Muscle of leg (tissue), 11 donors: ENCODE results near the gene SDK1. TPM values are rescaled to one million over a fixed set of nuclear protein-coding genes. Genes with fewer than 3 reads are reported as not detected.

Source experiments
- DNase-seq: peaks from one replicate; pipeline ENCODE4 v3.0.0; 2013
- H3K27ac ChIP-seq: one replicate; pipeline ENCODE4 v1.5.1; 2013; ENCODE audit warnings: mild to moderate bottlenecking, low read length, control low read depth
- H3K27me3 ChIP-seq: one replicate; pipeline ENCODE4 v1.6.1; 2013; ENCODE audit warnings: low read length; ENCODE audit not compliant: control insufficient read depth, insufficient read depth
- H3K36me3 ChIP-seq: one replicate; pipeline ENCODE4 v1.6.1; 2013; ENCODE audit warnings: low read length; ENCODE audit not compliant: control insufficient read depth, insufficient read depth
- H3K4me1 ChIP-seq: one replicate; pipeline ENCODE4 v1.6.1; 2013; ENCODE audit warnings: low read length; ENCODE audit not compliant: control insufficient read depth, insufficient read depth
- H3K4me3 ChIP-seq: one replicate; pipeline ENCODE4 v1.5.1; 2013; ENCODE audit warnings: low read length, control low read depth
- H3K9me3 ChIP-seq: replicated peaks from 2 replicates; pipeline ENCODE4 v1.6.1; 2013; ENCODE audit warnings: low read depth, low read length; ENCODE audit not compliant: control insufficient read depth
- WGBS: methylation state at CpG from one replicate; pipeline ENCODE4 v1.1.5; 2013; ENCODE audit warnings: missing lambda C conversion rate; ENCODE audit not compliant: insufficient coverage; 5-methylcytosine and 5-hydroxymethylcytosine counted together
- polyA plus RNA-seq, 8 donors: library from polyadenylated mRNA; unstranded; fragments of 120-200 nt; gene quantifications; one replicate each; pipeline versions ENCODE4 v1.2.1 to v1.2.3, GENCODE V29; 2013; ENCODE audit warnings: inconsistent platforms in 1 of 8, low replicate concordance in 1 of 8; ENCODE audit not compliant: insufficient read length in 8 of 8, insufficient read depth in 1 of 8
- total RNA-seq: library from RNA; stranded (reverse); fragments of 120-200 nt; gene quantifications from one replicate; pipeline ENCODE4 v1.2.4, GENCODE V29; 2013

SDK1 gene
- total and polyA plus RNA-seq, 9 donors = 2.3 to 6.4 (median 3.6) TPM

DNA sequence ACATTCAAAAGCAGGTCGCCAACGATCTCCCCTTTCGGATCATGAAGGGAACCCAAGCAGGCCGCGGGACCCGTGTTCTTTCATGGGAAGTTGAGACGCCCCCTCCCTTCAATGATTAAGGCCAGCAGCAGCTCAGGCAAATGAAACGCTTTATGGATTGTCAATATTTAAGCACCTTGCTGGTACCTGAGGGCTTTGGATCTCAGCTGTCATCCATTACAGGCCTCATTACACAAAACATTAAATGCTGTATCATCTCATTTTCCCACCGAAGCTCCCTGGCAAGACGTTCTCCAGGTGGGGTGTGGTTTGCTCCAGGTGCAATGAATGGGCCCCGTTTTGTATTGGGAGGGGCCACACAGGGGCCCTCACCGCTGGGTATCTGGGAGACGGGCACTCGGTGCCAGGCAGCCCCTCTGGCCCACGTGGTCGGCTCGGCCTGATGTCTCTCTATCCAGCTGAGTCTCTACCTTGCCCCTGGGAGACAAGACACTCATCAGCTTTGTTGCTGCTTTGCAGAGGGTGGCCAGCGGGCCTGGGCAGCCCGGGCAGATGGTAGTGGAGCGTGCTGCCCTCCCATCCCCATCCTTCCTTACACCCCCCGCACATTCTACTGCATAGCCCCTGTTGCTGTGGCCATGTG is 925.0 kb downstream of the SDK1 start:
- no peak for DNase-seq
- Histone ChIP-seq H3K36me3 (no peaks in the 10 kb centered on the region), H3K4me3 (no peak overlapping the region), H3K9me3 (no peaks in the 10 kb centered on the region), H3K27ac (no peak overlapping the region), H3K4me1 (peaks cover 28% of the 10 kb centered on the region), H3K27me3 (no peaks in the 10 kb centered on the region)
- WGBS = 84% methylated on average over 20 of the region's 21 CpGs

DNA sequence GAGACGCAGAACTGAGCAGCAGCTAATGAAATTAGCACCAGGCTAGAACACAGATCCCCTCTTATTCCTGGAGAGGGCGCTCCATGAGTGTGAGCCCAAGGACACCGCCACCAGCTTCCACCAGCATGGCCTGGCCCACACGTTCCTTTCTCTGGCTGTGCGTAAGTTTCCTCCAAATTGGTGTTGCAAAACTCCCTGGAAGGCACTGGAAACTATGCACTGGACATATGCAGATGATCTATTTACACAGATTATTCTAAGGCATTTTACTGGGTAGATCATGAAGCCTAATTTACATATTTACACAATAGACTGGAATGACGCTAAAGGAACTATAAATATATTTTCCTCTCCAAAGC is 925.5 kb downstream of the SDK1 start:
- no peak for DNase-seq
- Histone ChIP-seq H3K9me3 (no peaks in the 10 kb centered on the region), H3K27ac (no peak overlapping the region), H3K4me3 (no peak overlapping the region), H3K36me3 (no peaks in the 10 kb centered on the region), H3K4me1 (peaks cover 28% of the 10 kb centered on the region), H3K27me3 (no peaks in the 10 kb centered on the region)
- 76% methylated on average over 4 of the region's 6 CpGs for WGBS

DNA sequence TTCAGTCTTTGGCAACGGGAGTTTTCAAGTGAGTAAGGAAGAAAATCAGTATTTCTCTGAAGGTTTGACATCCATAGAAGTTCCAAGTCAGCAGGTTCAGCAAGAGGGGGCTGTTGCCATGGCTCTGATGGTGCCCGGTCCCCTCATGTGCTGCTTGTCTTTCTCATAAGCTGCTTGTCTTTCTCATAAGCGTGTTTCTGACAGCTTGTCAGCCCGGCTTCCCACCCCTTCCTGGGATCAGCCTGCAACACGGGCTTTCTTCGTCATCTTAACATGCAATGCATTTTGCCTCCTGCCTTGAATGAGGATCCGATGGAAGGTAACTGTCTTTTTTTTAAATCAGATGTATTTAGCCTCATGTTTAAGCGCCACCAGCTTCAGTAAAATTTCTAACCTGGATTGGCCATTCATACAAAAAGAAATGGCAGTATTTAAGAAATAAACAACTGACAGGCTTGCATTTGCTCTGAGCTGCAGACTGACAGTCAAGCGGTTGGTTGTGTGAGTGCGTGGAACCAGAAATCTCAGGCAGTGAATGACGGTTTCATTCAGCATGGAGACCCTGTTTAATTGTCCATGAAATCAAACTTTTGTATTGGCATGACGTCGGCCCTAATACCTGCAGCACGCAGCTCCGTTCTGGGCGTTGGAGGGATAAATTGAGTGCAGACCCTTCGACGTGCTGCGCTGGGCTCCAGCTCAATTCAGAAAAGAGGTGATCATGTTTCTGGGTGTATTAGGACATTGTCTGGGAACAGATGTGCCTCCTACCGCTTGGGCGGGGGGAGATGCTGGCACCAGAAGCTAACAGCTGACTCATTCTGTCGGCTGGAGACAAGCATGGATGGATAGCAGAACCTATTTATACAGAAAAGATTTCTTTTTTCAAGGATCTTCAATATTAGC is 926.3 kb downstream of the SDK1 start:
- peak overlapping the region; percentile 13 for H3K27ac ChIP-seq
- no peaks in the 10 kb centered on the region for H3K9me3 ChIP-seq
- H3K27me3 ChIP-seq = no peaks in the 10 kb centered on the region
- WGBS = 34% methylated on average over 18 of the region's 22 CpGs
- H3K36me3 ChIP-seq = no peaks in the 10 kb centered on the region
- H3K4me3 ChIP-seq = no peak overlapping the region
- DNase-seq = peak; percentile 82
- peaks cover 28% of the 10 kb centered on the region for H3K4me1 ChIP-seq

DNA sequence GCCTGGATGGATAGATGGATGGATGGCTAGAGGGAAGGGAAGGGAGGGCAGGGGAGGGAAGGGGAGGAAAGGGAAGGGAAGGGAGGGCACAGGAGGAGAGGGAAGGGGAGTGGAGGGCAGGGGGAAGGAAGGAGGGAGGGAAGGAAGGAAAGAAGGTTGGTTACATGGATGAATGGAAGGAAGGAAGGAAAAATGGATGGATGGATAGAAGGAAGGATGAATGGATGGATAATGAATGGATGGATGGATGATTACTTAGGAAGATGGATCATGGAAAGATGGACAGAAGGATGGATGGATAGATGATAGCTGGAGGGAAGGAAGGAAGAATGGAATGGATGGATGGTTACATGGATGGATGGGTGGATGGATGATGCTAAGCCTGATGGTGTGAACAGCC is 929.3 kb downstream of the SDK1 start:
- Histone ChIP-seq H3K4me3 (no peak overlapping the region), H3K9me3 (no peaks in the 10 kb centered on the region), H3K27ac (no peak overlapping the region), H3K27me3 (no peaks in the 10 kb centered on the region), H3K36me3 (no peaks in the 10 kb centered on the region), H3K4me1 (peaks cover 24% of the 10 kb centered on the region)
- DNase-seq = no peak

DNA sequence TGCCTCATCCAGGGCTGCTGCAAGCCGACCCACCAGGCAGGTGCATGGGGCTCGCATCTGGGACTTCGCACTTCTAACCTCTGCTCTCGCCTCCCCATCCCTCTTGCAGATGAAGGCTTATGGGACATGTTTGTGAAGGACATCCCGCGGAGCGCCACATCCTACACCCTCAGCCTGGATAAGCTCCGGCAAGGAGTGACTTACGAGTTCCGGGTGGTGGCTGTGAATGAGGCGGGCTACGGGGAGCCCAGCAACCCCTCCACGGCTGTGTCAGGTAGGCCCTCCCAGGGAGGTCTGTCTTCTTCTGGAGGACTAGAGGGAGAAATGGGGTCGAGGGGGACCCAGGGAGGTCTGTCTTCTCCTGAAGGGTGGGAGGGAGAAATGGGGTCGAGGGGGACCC is 932.1 kb downstream of the SDK1 start:
- Histone ChIP-seq H3K36me3 (no peaks in the 10 kb centered on the region), H3K4me3 (no peak overlapping the region), H3K9me3 (no peaks in the 10 kb centered on the region), H3K27ac (no peak overlapping the region), H3K27me3 (no peaks in the 10 kb centered on the region), H3K4me1 (peaks cover 2% of the 10 kb centered on the region)
- no peak for DNase-seq
- WGBS = 84% methylated on average over 7 of the region's 15 CpGs

- no peak for DNase-seq
- Histone ChIP-seq H3K27me3 (no peaks in the 10 kb centered on the region), H3K36me3 (no peaks in the 10 kb centered on the region), H3K9me3 (no peaks in the 10 kb centered on the region), H3K4me3 (no peak overlapping the region), H3K27ac (no peak overlapping the region), H3K4me1 (no peaks in the 10 kb centered on the region)
- 86% methylated on average over 21 of the region's 26 CpGs for WGBS
Measured at GRCh38 chr7:4233621-4234497, 932.8 kb downstream of the SDK1 start.

DNA sequence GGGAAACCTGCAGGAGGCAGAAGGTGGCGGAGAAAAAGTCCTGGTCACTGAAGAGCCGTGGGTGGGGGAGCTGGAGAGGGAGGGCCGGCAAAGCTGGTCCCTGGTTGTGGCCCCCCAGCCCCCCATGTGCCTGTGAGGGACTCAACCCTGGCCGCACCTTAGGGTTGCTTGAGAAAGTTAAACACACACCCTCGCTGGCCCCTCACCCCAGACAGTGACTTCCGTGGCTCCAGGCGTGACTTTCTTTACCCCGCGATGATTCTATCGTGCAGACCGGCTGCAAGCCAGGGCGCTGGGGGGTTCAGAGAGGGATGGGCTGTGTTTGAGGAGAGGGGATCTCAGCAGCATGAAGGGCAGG is 933.4 kb downstream of the SDK1 start:
- no peaks in the 10 kb centered on the region for H3K9me3 ChIP-seq

GRCh38 chr7:4234886-4235285 is 933.8 kb downstream of the SDK1 start:
- H3K4me1 ChIP-seq = no peaks in the 10 kb centered on the region
- no peaks in the 10 kb centered on the region for H3K27me3 ChIP-seq

More for the DNA sequence above, 933.4 kb downstream of the SDK1 start:
- Histone ChIP-seq H3K27ac (no peak overlapping the region), H3K27me3 (no peaks in the 10 kb centered on the region), H3K4me1 (no peaks in the 10 kb centered on the region), H3K4me3 (no peak overlapping the region), H3K36me3 (no peaks in the 10 kb centered on the region)
- 100% methylated on average over 2 of the region's 12 CpGs for WGBS
- DNase-seq = no peak

DNA sequence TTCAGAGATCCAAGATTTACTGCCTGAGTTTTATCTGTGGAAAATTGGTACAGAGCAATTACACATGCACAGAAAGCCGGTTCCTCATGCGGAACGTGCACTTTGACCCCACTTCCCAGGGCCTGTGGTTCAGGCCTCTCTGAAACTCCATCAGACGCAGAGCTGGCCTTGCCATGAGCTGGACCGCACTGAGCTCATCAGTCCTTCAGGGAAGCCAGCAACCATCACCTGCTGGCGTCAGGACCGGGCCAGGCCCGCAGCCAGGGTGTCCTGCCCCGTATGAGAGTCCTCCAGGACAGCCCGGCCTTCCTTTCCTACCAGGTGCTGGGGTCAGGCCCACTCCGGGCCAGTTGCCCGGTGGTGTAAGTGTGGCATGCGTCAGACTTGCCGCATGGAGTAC is 934.5 kb downstream of the SDK1 start:
- 81% methylated on average over 14 of the region's 14 CpGs for WGBS

More at GRCh38 chr7:4234886-4235285, 933.8 kb downstream of the SDK1 start:
- H3K9me3 ChIP-seq = no peaks in the 10 kb centered on the region
- no peak overlapping the region for H3K4me3 ChIP-seq
- no peaks in the 10 kb centered on the region for H3K36me3 ChIP-seq
- 85% methylated on average over 7 of the region's 9 CpGs for WGBS
- no peak for DNase-seq
- no peak overlapping the region for H3K27ac ChIP-seq

GRCh38 chr7:4236389-4236788 is 935.3 kb downstream of the SDK1 start:
- no peaks in the 10 kb centered on the region for H3K36me3 ChIP-seq
- no peak for DNase-seq
- no peaks in the 10 kb centered on the region for H3K4me1 ChIP-seq
- H3K9me3 ChIP-seq = no peaks in the 10 kb centered on the region
- no peak overlapping the region for H3K4me3 ChIP-seq
- WGBS = 93% methylated on average over 5 of the region's 12 CpGs
- no peak overlapping the region for H3K27ac ChIP-seq
- no peaks in the 10 kb centered on the region for H3K27me3 ChIP-seq

More for the DNA sequence above, 934.5 kb downstream of the SDK1 start:
- H3K9me3 ChIP-seq = no peaks in the 10 kb centered on the region
- H3K4me3 ChIP-seq = no peak overlapping the region
- H3K36me3 ChIP-seq = no peaks in the 10 kb centered on the region
- H3K4me1 ChIP-seq = no peaks in the 10 kb centered on the region
- DNase-seq = no peak
- H3K27me3 ChIP-seq = no peaks in the 10 kb centered on the region
- H3K27ac ChIP-seq = no peak overlapping the region
